ENCODE results near the gene MEIS2.

MEIS2 gene

GRCh38 chr15:37100109-37100965 is at the start of gene MEIS2:
Gene MEIS2, minus strand, starts transcription at chr15:37100549. Its CDS starts 1,083 bp downstream, at chr15:37099466.
- DNase-seq (ENCODE audit: low read depth in 1 of 2, low spot score in 1 of 2) = no peak

GRCh38 chr15:37149146-37149545 is 48.8 kb upstream of the MEIS2 start:
- DNase-seq (ENCODE audit: low read depth in 1 of 2, low spot score in 1 of 2) = no peak

GRCh38 chr15:37148714-37149113 is 48.4 kb upstream of the MEIS2 start:
- no peak for DNase-seq (ENCODE audit: low read depth in 1 of 2, low spot score in 1 of 2)

GRCh38 chr15:37143351-37143750 is 43.0 kb upstream of the MEIS2 start:
- DNase-seq (ENCODE audit: low read depth in 1 of 2, low spot score in 1 of 2) = no peak

GRCh38 chr15:37142371-37142770 is 42.0 kb upstream of the MEIS2 start:
- DNase-seq (ENCODE audit: low read depth in 1 of 2, low spot score in 1 of 2) = no peak

GRCh38 chr15:37140531-37141058 is 40.2 kb upstream of the MEIS2 start:
- DNase-seq (ENCODE audit: low read depth in 1 of 2, low spot score in 1 of 2) = no peak

- DNase-seq (ENCODE audit: low read depth in 1 of 2, low spot score in 1 of 2) = no peak
These were observed 38.4 kb upstream of the MEIS2 start for GRCh38 chr15:37138591-37139215.

GRCh38 chr15:37137221-37137620 is 36.9 kb upstream of the MEIS2 start:
- no peak for DNase-seq (ENCODE audit: low read depth in 1 of 2, low spot score in 1 of 2)

GRCh38 chr15:37136666-37137065 is 36.3 kb upstream of the MEIS2 start:
- DNase-seq (ENCODE audit: low read depth in 1 of 2, low spot score in 1 of 2) = no peak

- no peak for DNase-seq (ENCODE audit: low read depth in 1 of 2, low spot score in 1 of 2)
These were observed 34.9 kb upstream of the MEIS2 start for GRCh38 chr15:37135225-37135624.

GRCh38 chr15:37134699-37135131 is 34.4 kb upstream of the MEIS2 start:
- DNase-seq (ENCODE audit: low read depth in 1 of 2, low spot score in 1 of 2) = no peak

- no peak for DNase-seq (ENCODE audit: low read depth in 1 of 2, low spot score in 1 of 2)
These were observed 33.9 kb upstream of the MEIS2 start for GRCh38 chr15:37134244-37134643.

- DNase-seq (ENCODE audit: low read depth in 1 of 2, low spot score in 1 of 2) = no peak
These were observed 33.3 kb upstream of the MEIS2 start for GRCh38 chr15:37133602-37134001.

- no peak for DNase-seq (ENCODE audit: low read depth in 1 of 2, low spot score in 1 of 2)
These were observed 32.6 kb upstream of the MEIS2 start for GRCh38 chr15:37132826-37133417.

- DNase-seq (ENCODE audit: low read depth in 1 of 2, low spot score in 1 of 2) = no peak
These were observed 31.3 kb upstream of the MEIS2 start for GRCh38 chr15:37131621-37132020.

GRCh38 chr15:37130356-37130755 is 30.0 kb upstream of the MEIS2 start:
- no peak for DNase-seq (ENCODE audit: low read depth in 1 of 2, low spot score in 1 of 2)

GRCh38 chr15:37125143-37125542 is 24.8 kb upstream of the MEIS2 start:
- no peak for DNase-seq (ENCODE audit: low read depth in 1 of 2, low spot score in 1 of 2)

- no peak for DNase-seq (ENCODE audit: low read depth in 1 of 2, low spot score in 1 of 2)
These were observed 24.0 kb upstream of the MEIS2 start for GRCh38 chr15:37124331-37124730.

- DNase-seq (ENCODE audit: low read depth in 1 of 2, low spot score in 1 of 2) = no peak
These were observed 22.4 kb upstream of the MEIS2 start for GRCh38 chr15:37122703-37123102.

GRCh38 chr15:37121492-37121891 is 21.1 kb upstream of the MEIS2 start:
- DNase-seq (ENCODE audit: low read depth in 1 of 2, low spot score in 1 of 2) = no peak

- DNase-seq (ENCODE audit: low read depth in 1 of 2, low spot score in 1 of 2) = no peak
These were observed 16.7 kb upstream of the MEIS2 start for GRCh38 chr15:37117030-37117429.

- DNase-seq (ENCODE audit: low read depth in 1 of 2, low spot score in 1 of 2) = no peak
These were observed 15.2 kb upstream of the MEIS2 start for GRCh38 chr15:37115538-37115937.
